ENCODE measurements around the gene PPP1R3D.
"Not testable (repeated sequence)": the region's sequence is repeated elsewhere in the genome, so short reads cannot be mapped to it uniquely, and the experiment has no call there.

PPP1R3D gene

GRCh38 chr20:59911041-59911440 is 29.1 kb downstream of the PPP1R3D start:
- DNase-seq = no peak

GRCh38 chr20:59908855-59909254 is 31.2 kb downstream of the PPP1R3D start:
- DNase-seq = no peak

- DNase-seq = no peak
Observed at GRCh38 chr20:59903621-59904020, 36.5 kb downstream of the PPP1R3D start.

- DNase-seq = no peak
Observed at GRCh38 chr20:59902470-59902869, 37.6 kb downstream of the PPP1R3D start.

- no peak for DNase-seq
Observed at GRCh38 chr20:59895908-59896307, 44.2 kb downstream of the PPP1R3D start.

- DNase-seq = no peak
Observed at GRCh38 chr20:59891581-59891980, 48.5 kb downstream of the PPP1R3D start.

GRCh38 chr20:59890035-59890434 is 50.1 kb downstream of the PPP1R3D start:
- DNase-seq = not testable (repeated sequence)

GRCh38 chr20:59888050-59888449 is 52.1 kb downstream of the PPP1R3D start:
- DNase-seq = no peak

Measured in NCI-H748 treated with DMSO at 0.1 percent for 48 hours (cell line).